ENCODE measurements around the gene RALGAPA1.
A peak's percentile ranks its signal among the peaks of the same experiment; 100 is the strongest.

RALGAPA1 gene

GRCh38 chr14:35534208-35534872, 274.8 kb downstream of the RALGAPA1 start:
- TF ChIP-seq CTCF (conservative IDR thresholded peaks at IDR 0.05; ENCODE audit: low read depth, low read length) = peak; percentile 20
- no peak for DNase-seq (ENCODE audit: low read depth)
- H3K4me3 ChIP-seq (ENCODE audit: low read length) = peak overlapping the region; percentile 55

- no peak for DNase-seq (ENCODE audit: low read depth)
- H3K4me3 ChIP-seq (ENCODE audit: low read length) = peak within 1 kb of the TSS; percentile 55
- no peak for TF ChIP-seq CTCF (conservative IDR thresholded peaks at IDR 0.05; ENCODE audit: low read depth, low read length)
Measured at GRCh38 chr14:35533357-35534207, 275.5 kb downstream of the RALGAPA1 start, which contains the start of gene INSM2. INSM2 (plus strand) TSS chr14:35534164; CDS start chr14:35534253, 89 bp downstream.

GRCh38 chr14:35532783-35533356, 276.2 kb downstream of the RALGAPA1 start:
- peak overlapping the region; percentile 55 for H3K4me3 ChIP-seq (ENCODE audit: low read length)
- DNase-seq (ENCODE audit: low read depth) = no peak
- no peak for TF ChIP-seq CTCF (conservative IDR thresholded peaks at IDR 0.05; ENCODE audit: low read depth, low read length)

GRCh38 chr14:35531960-35532747, 276.9 kb downstream of the RALGAPA1 start:
- TF ChIP-seq CTCF (conservative IDR thresholded peaks at IDR 0.05; ENCODE audit: low read depth, low read length) = no peak
- no peak for DNase-seq (ENCODE audit: low read depth)

GRCh38 chr14:35526962-35527361, 282.1 kb downstream of the RALGAPA1 start:
- H3K4me3 ChIP-seq (ENCODE audit: low read length) = no peak overlapping the region
- DNase-seq (ENCODE audit: low read depth) = no peak
- TF ChIP-seq CTCF (conservative IDR thresholded peaks at IDR 0.05; ENCODE audit: low read depth, low read length) = no peak

More at GRCh38 chr14:35531960-35532747, 276.9 kb downstream of the RALGAPA1 start:
- H3K4me3 ChIP-seq (ENCODE audit: low read length) = no peak overlapping the region

GRCh38 chr14:35525695-35526094, 283.4 kb downstream of the RALGAPA1 start:
- TF ChIP-seq CTCF (conservative IDR thresholded peaks at IDR 0.05; ENCODE audit: low read depth, low read length) = no peak
- no peak overlapping the region for H3K4me3 ChIP-seq (ENCODE audit: low read length)
- no peak for DNase-seq (ENCODE audit: low read depth)

Data from retinal pigment epithelial cell (primary cell).